T-helper 17 cell (primary cell): ENCODE measurements around the gene ASS1. TPM values are rescaled to one million over a fixed set of nuclear protein-coding genes. Genes with fewer than 3 reads are reported as not detected.
"Not testable (repeated sequence)": the region's sequence is repeated elsewhere in the genome, so short reads cannot be mapped to it uniquely, and the experiment has no call there.

Source experiments
- ATAC-seq: fragments of 150-1000 bp; cut with Tn5 transposase; 2 replicates; pipeline ENCODE4 v1.10.0; 2021; ENCODE audit warnings: mild to moderate bottlenecking, moderate library complexity
- DNase-seq, 3 donors: peaks; one replicate each; pipeline versions ENCODE4 v3.0.0 to v3.0.0-alpha.2; 2020 to 2021
- H3K9me3 ChIP-seq: one replicate; pipeline ENCODE4 v1.7.0; 2013; ENCODE audit warnings: low read length, mild to moderate bottlenecking; ENCODE audit not compliant: control insufficient read depth, poor library complexity, severe bottlenecking
- H3K27ac Mint-ChIP-seq: one replicate; pipeline ENCODE4 v1.8.0; 2022; ENCODE audit warnings: mild to moderate bottlenecking, moderate library complexity, mixed read lengths
- H3K27me3 Mint-ChIP-seq: one replicate; pipeline ENCODE4 v1.8.0; 2022; ENCODE audit warnings: mixed read lengths
- H3K36me3 Mint-ChIP-seq: one replicate; pipeline ENCODE4 v1.8.0; 2022; ENCODE audit warnings: low read depth, mixed read lengths
- H3K4me1 Mint-ChIP-seq: one replicate; pipeline ENCODE4 v1.8.0; 2022; ENCODE audit warnings: mild to moderate bottlenecking, mixed read lengths
- H3K4me3 Mint-ChIP-seq: one replicate; pipeline ENCODE4 v1.8.0; 2022; ENCODE audit warnings: mild to moderate bottlenecking, moderate library complexity, mixed read lengths
- total RNA-seq, 4 donors: library from RNA in 2 of 4; stranded (reverse) in 2 of 4; gene quantifications; one replicate each; pipeline ENCODE4 v1.2.3 and lab custom pipeline; 2022 to 2026

ASS1 gene
- total RNA-seq, 2 donors from 2014 or later = not detected

DNA sequence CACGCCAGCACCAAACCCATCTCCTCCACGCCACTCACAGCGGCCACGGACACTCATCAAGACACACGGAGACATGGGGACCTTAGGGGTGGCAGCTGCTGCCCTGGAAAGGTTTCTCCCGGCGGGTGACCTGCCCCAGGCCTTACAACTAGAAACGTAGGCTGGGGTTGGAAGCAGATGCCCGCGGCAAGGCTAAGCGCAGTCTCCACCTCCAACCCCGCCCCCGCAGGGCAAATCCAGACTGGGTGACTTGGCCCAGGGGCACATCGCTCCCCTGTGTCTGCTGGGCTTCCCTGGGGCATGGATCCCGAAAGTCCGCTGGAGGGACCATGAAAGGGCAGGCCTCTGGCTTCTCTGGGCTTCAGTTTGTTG is 12.0 kb upstream of the ASS1 start:
- Mint-ChIP-seq H3K27ac (no peak overlapping the region), H3K36me3 (peaks cover 5% of the 10 kb centered on the region), H3K27me3 (peaks cover 36% of the 10 kb centered on the region), H3K4me1 (peaks cover 4% of the 10 kb centered on the region), H3K4me3 (peak overlapping the region; percentile 37)
- DNase-seq (no peak), ATAC-seq (no peak)
- no peaks in the 10 kb centered on the region for H3K9me3 ChIP-seq

- ATAC-seq (peak; percentile 62), DNase-seq (no peak)
- H3K27ac Mint-ChIP-seq = no peak overlapping the region
- H3K4me1 Mint-ChIP-seq = peaks cover 4% of the 10 kb centered on the region
- peaks cover 5% of the 10 kb centered on the region for H3K36me3 Mint-ChIP-seq
- H3K27me3 Mint-ChIP-seq = peaks cover 40% of the 10 kb centered on the region
- H3K4me3 Mint-ChIP-seq = peak overlapping the region; percentile 63
- no peaks in the 10 kb centered on the region for H3K9me3 ChIP-seq
These were observed 11.4 kb upstream of the ASS1 start for GRCh38 chr9:130433168-130433946.

DNA sequence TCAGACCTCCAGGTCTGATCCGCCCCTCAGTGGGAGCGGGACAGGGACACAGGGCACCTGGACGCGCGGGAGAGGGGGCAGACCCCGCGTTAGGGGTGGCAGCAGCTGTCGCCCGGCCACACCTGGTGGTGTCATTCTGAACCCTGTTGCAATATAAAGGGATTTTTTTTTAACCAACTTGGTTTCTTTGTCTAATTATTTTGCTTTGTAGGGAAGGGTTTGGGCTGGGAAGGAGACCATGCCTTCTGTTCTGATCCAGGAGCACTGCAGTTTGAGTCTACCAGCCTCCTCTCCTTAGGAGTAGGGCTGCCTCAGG is 10.9 kb upstream of the ASS1 start:
- Mint-ChIP-seq H3K27me3 (peaks cover 45% of the 10 kb centered on the region), H3K27ac (no peak overlapping the region), H3K36me3 (peaks cover 5% of the 10 kb centered on the region), H3K4me3 (peak overlapping the region; percentile 39), H3K4me1 (peaks cover 4% of the 10 kb centered on the region)
- no peaks in the 10 kb centered on the region for H3K9me3 ChIP-seq
- DNase-seq (no peak), ATAC-seq (no peak)

DNA sequence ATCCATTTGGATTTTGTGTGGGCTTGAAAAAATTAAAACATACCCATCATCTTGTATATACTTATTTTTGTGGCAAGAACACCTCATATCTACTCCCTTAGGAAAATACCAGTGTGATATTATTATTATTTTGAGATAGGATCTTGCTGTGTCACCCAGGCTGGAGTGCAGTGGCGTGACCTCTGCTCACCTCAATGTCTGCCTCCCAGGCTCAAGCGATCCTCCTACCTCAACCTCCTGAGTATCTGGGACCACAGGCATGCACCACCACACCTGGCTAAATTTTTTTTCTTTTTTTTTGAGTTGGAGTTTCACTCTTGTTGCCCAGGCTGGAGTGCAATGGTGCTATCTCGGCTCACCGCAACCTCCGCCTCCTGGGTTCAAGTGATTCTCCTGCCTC is 10.1 kb upstream of the ASS1 start:
- H3K27me3 Mint-ChIP-seq = peaks cover 52% of the 10 kb centered on the region
- ATAC-seq, H3K9me3 ChIP-seq, H3K4me1 Mint-ChIP-seq, H3K36me3 Mint-ChIP-seq, H3K27ac Mint-ChIP-seq, H3K4me3 Mint-ChIP-seq, DNase-seq: not testable (repeated sequence)

DNA sequence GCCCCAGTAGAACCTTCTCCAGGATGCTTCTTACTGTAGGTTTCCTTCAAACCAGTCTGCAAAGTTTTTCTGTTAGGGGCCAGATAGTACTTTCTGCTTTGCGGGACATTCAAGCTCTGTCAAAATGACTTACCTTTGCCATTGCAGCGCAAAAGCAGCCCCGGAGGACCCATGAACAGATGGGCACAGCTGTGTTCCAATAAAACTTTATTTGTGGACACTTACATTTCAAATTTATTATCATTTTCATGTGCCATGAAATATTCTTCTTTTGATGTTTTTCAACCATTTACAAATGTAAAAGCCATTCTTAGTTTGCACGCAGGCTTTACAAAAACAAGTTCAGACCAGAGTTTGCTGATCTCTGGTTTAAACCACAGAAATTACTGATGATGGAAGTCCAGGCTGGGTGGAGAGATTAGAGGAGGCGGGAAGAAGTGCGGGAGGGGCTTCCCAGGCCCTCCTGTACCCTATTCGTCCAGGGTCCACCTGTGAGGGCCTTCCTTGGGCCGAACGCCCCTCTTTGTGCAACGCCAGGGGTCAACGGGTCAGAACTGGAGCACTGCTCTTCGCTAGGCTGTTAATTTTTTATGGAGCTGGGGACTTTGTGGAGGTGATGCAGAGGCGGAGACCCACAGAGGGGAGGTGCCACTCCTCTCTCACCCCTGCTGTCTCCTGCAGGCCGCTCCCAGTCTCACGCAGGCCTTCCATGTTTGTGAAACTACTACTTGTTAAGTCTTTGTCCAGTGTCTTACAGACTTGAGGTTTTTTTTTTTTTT is 7.6 kb upstream of the ASS1 start:
- Mint-ChIP-seq H3K36me3 (peaks cover 2% of the 10 kb centered on the region), H3K4me1 (peaks cover 2% of the 10 kb centered on the region), H3K27me3 (peaks cover 47% of the 10 kb centered on the region), H3K27ac (no peak overlapping the region), H3K4me3 (no peak overlapping the region)
- no peak for ATAC-seq
- H3K9me3 ChIP-seq = no peaks in the 10 kb centered on the region
- DNase-seq = no peak

DNA sequence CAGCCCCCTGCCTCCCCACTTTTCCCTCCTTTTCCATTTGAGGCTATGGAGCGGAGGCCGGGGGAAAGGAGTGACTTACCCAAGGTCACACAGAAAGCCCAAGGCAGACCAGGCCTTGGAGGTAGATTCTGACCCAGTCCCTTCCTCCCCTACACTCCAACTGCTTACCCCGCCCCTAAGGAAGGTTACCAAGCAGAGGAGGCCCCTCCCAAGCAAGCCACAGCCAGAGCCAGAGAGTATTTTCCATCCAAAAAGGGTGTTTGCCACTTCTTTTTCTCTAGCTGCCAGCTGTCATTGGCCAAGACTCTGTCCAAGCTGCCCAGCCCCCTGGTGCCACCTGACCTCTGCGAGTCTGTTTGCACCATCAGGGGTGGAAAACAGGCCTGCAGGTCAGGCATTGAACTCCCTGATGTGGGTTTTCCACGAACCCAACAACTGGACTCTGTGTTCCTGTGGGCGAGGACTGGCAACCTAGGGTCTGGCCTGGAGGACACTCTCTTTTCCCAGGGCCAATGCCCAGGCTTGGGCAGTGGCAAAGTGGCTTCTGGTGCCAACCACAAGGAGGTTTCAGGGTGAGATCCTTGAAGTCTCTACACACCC is 6.3 kb upstream of the ASS1 start:
- Mint-ChIP-seq H3K4me1 (no peaks in the 10 kb centered on the region), H3K4me3 (no peak overlapping the region), H3K27ac (no peak overlapping the region), H3K36me3 (peaks cover 2% of the 10 kb centered on the region), H3K27me3 (peaks cover 43% of the 10 kb centered on the region)
- H3K9me3 ChIP-seq = no peaks in the 10 kb centered on the region
- DNase-seq = no peak
- ATAC-seq = no peak

- no peaks in the 10 kb centered on the region for H3K9me3 ChIP-seq
- Mint-ChIP-seq H3K4me1 (peaks cover 4% of the 10 kb centered on the region), H3K27ac (no peak overlapping the region), H3K4me3 (no peak overlapping the region), H3K27me3 (peaks cover 44% of the 10 kb centered on the region), H3K36me3 (peaks cover 4% of the 10 kb centered on the region)
- ATAC-seq (no peak), DNase-seq (no peak)
These were observed 3.7 kb upstream of the ASS1 start for GRCh38 chr9:130441031-130441430.

DNA sequence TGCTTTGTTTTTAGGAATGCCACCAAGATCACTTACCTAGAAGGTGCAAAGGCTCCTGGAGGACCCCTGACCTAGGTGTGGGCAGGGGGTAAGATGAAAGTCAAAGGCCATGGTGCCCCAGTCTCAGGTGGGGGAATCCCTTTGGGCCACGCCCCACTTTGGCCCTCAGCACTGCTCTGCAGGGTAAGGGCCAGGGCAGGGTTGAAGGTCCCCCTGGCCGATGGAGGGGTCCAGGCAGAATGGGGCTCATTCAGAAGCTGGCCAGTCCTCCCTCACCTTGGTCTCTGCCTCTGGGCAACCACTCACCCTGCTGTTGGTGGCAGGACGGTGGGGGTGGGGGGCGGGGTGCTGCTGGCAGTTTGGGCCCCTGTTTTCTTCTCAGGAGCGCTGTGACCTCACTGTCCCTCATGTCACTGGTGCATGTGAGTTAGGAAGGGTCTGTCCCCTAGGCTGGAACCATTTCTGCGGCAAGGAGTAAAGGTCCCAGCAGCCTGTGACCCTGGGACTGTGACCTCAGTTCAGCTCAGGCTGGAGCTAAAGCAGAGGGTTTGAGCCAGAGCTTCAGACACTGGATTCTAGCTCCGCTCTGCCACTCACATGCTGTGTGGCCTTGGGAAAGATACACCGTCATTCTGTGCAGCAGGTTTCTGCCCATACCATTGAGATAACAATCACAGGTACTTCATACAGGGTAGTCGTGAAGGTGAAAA is 1.9 kb upstream of the ASS1 start:
- peaks cover 2% of the 10 kb centered on the region for H3K36me3 Mint-ChIP-seq
- no peak overlapping the region for H3K27ac Mint-ChIP-seq
- H3K4me1 Mint-ChIP-seq = peaks cover 7% of the 10 kb centered on the region
- H3K9me3 ChIP-seq = no peaks in the 10 kb centered on the region
- DNase-seq (no peak), ATAC-seq (no peak)
- no peak overlapping the region for H3K4me3 Mint-ChIP-seq
- H3K27me3 Mint-ChIP-seq = peaks cover 47% of the 10 kb centered on the region

- peak overlapping the region; percentile 58 for H3K4me3 Mint-ChIP-seq
- H3K9me3 ChIP-seq = no peaks in the 10 kb centered on the region
- no peak for ATAC-seq
- peaks cover 11% of the 10 kb centered on the region for H3K4me1 Mint-ChIP-seq
- H3K27me3 Mint-ChIP-seq = peaks cover 49% of the 10 kb centered on the region
- H3K36me3 Mint-ChIP-seq = peaks cover 2% of the 10 kb centered on the region
- DNase-seq = no peak
- H3K27ac Mint-ChIP-seq = no peak overlapping the region
These were observed 1.3 kb upstream of the ASS1 start for GRCh38 chr9:130443456-130443801.

DNA sequence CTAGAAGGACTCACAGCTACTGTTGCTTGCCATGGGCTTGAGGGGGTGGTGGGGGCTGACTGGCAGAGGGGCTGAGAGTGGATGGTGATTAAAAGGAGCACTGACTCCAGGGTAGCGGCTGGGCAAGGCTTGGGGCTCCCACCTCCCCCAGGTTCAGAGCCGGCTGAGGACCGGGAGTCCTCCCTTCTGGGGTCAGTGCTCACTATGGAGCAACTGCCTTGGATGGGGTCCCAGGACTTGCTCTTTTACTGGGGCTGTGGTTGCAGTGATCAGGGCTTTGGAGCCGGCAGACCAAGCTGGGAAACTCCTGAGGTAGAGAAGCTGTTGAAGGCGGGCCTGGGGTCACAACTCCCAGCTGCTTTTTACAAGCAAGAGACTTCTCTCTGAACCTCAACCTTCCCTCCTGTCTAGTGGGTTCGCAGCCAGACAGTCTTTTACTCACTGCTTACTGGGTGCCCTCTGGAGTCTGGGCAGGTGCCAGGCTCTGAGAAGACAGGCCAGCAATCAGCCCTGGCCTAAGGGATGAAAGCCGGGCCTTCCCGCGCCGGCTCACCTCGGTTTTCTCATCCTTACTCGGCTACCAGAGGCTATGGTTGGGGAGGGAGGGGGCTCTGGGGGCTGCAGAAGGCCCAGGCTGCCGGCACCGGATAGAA is 795 bp upstream of the ASS1 start:
- Mint-ChIP-seq H3K4me3 (peak overlapping the region; percentile 58), H3K27me3 (peaks cover 47% of the 10 kb centered on the region), H3K36me3 (peaks cover 2% of the 10 kb centered on the region), H3K4me1 (peaks cover 11% of the 10 kb centered on the region), H3K27ac (no peak overlapping the region)
- no peak for DNase-seq
- ATAC-seq = no peak
- H3K9me3 ChIP-seq = no peaks in the 10 kb centered on the region

- peaks cover 42% of the 10 kb centered on the region for H3K27me3 Mint-ChIP-seq
- H3K27ac Mint-ChIP-seq = no peak overlapping the region
- ATAC-seq (no peak), DNase-seq (no peak)
- peaks cover 11% of the 10 kb centered on the region for H3K4me1 Mint-ChIP-seq
- peak overlapping the region; percentile 80 for H3K4me3 Mint-ChIP-seq
- peaks cover 2% of the 10 kb centered on the region for H3K36me3 Mint-ChIP-seq
- no peaks in the 10 kb centered on the region for H3K9me3 ChIP-seq
These were observed 665 bp downstream of the ASS1 start for GRCh38 chr9:130445268-130445983.

GRCh38 chr9:130446101-130446861 is 1.5 kb downstream of the ASS1 start:
- Mint-ChIP-seq H3K27ac (no peak overlapping the region), H3K27me3 (peaks cover 46% of the 10 kb centered on the region)
- no peak for DNase-seq

More at GRCh38 chr9:130446101-130446861, 1.5 kb downstream of the ASS1 start:
- Mint-ChIP-seq H3K36me3 (peaks cover 2% of the 10 kb centered on the region), H3K4me1 (peaks cover 11% of the 10 kb centered on the region), H3K4me3 (peak overlapping the region; percentile 80)
- ATAC-seq = no peak
- H3K9me3 ChIP-seq = no peaks in the 10 kb centered on the region
